GM18499 (cell line): ENCODE results near the gene PCDHA4.

ENCODE experiments used
- ATAC-seq: cut with Tn5 transposase; IDR thresholded peaks from one replicate; pipeline ENCODE4 v1.9.1; 2021; ENCODE audit warnings: moderate number of reproducible peaks; ENCODE audit not compliant: insufficient read depth, unreplicated experiment

Gene PCDHA4

DNA sequence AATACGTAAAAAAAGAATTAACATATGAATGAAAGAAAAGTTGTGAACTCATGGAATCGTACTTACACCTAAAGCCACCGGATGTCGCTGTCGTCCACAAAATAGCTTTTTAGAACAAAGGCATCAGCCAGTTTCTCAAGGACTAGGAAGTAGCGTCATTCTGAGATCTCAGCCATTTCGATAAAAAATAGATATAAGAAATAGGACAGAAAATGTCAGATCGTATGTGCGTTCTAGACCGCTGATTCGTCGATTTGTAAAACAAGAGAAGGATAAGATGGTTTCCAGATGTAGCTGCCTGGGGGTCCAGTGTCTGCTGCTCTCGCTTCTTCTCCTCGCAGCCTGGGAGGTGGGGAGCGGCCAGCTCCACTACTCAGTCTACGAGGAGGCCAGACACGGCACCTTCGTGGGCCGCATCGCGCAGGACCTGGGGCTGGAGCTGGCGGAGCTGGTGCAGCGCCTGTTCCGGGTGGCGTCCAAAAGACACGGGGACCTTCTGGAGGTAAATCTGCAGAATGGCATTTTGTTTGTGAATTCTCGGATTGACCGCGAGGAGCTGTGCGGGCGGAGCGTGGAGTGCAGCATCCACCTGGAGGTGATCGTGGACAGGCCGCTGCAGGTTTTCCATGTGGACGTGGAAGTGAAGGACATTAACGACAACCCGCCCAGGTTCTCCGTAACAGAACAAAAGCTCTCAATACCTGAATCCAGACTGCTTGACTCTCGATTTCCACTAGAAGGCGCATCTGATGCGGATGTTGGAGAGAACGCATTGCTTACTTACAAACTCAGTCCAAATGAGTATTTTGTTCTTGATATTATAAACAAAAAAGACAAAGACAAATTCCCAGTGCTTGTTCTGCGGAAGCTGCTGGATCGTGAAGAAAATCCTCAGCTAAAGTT, 49.2 kb downstream of the PCDHA4 start, which contains the start of gene PCDHA10:
TSS of gene PCDHA10 (plus strand) at position 126 of the 903 bp plus-strand sequence. CDS start at position 278, 152 bp downstream.
- no peak for ATAC-seq

DNA sequence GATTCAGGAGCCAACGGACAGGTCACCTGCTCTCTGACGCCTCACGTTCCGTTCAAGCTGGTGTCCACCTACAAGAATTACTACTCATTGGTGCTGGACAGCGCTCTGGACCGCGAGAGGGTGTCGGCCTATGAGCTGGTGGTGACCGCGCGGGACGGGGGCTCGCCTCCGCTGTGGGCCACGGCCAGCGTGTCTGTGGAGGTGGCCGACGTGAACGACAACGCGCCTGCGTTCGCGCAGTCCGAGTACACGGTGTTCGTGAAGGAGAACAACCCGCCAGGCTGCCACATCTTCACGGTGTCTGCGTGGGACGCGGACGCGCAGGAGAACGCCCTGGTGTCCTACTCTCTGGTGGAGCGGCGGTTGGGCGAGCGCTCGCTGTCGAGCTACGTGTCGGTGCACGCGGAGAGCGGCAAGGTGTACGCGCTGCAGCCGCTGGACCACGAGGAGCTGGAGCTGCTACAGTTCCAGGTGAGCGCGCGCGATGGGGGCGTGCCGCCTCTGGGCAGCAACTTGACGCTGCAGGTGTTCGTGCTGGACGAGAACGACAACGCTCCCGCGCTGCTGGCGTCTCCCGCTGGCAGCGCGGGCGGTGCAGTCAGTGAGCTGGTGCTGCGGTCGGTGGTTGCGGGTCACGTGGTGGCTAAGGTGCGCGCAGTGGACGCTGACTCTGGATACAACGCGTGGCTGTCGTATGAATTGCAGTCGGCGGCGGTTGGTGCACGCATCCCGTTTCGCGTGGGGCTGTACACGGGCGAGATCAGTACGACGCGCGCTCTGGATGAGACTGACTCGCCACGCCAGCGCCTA, 50.5 kb downstream of the PCDHA4 start:
- no peak for ATAC-seq

DNA sequence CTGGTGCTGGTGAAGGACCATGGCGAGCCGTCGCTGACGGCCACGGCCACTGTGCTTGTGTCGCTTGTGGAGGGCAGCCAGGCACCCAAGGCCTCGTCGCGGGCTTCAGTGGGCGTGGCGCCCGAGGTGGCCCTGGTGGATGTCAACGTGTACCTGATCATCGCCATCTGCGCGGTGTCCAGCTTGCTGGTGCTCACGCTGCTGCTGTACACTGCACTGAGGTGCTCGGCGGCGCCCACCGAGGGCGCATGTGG, 51.0 kb downstream of the PCDHA4 start:
- ATAC-seq = no peak

DNA sequence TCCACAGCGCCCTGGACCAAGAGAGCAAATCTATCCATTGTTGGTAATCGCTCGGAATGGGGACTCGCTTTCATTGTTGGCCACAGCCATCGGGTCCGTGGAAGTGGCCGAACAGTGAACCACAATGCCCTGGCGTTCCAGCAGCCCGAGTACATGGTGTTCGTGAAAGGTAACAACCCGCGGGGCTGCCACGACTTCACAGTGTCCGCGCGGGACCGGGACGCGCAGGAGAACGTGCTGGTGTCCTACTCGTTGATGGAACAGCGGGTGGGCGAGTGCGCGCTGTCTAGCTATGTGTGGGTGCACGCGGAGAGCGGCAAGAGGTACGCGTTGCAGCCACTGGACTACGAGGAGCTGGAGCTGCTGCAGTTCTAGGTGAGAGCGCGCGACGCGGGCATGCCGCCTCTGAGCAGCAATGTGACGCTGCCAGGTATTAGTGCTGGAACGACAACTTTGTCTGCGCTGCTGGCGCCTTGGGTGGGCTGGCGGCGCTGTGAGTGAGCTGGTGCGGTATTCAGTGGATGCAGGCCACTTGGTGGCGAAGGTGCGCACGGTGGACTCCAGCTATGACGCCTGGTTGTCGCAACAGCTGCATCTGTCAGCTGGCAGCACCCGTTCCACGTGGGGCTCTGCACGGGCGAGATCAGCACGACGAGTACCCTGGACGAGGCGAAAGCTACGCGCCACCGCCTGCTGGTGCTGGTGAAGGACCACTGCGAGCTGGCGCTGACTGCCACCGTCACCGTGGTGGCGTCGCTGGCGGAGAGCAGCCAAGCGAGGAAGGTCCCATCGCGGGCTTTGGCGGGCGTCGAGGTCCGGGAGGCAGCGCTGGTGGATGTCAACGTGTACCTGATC, 55.8 kb downstream of the PCDHA4 start:
- no peak for ATAC-seq
